ENCODE results near the gene STMP1.
"Not testable (repeated sequence)": the region's sequence is repeated elsewhere in the genome, so short reads cannot be mapped to it uniquely, and the experiment has no call there.

The STMP1 gene

GRCh38 chr7:135662373-135663114 is at the start of gene STMP1:
STMP1 (plus strand) TSS chr7:135662514.
- Histone ChIP-seq H3K4me1 (ENCODE audit: control insufficient read depth, insufficient read depth, low read length) (no peaks in the 10 kb centered on the region), H3K36me3 (ENCODE audit: control insufficient read depth, insufficient read depth, low read length) (no peaks in the 10 kb centered on the region), H3K27me3 (ENCODE audit: control insufficient read depth, insufficient read depth, low read length) (no peaks in the 10 kb centered on the region), H3K4me3 (ENCODE audit: low read depth, low read length) (peak within 1 kb of the TSS; percentile 70), H3K9ac (ENCODE audit: low read depth, low read length) (peak within 1 kb of the TSS; percentile 94), H3K9me3 (ENCODE audit: control insufficient read depth, insufficient read depth, low read length) (no peaks in the 10 kb centered on the region)

- Histone ChIP-seq H3K4me1 (ENCODE audit: control insufficient read depth, insufficient read depth, low read length) (no peaks in the 10 kb centered on the region), H3K9ac (ENCODE audit: low read depth, low read length) (no peak overlapping the region), H3K4me3 (ENCODE audit: low read depth, low read length) (no peak overlapping the region), H3K27me3 (ENCODE audit: control insufficient read depth, insufficient read depth, low read length) (no peaks in the 10 kb centered on the region), H3K9me3 (ENCODE audit: control insufficient read depth, insufficient read depth, low read length) (no peaks in the 10 kb centered on the region), H3K36me3 (ENCODE audit: control insufficient read depth, insufficient read depth, low read length) (peaks cover 18% of the 10 kb centered on the region)
These were observed 46.2 kb upstream of the STMP1 start for GRCh38 chr7:135616136-135616535.

GRCh38 chr7:135617781-135618180 is 44.5 kb upstream of the STMP1 start:
- Histone ChIP-seq H3K4me3 (ENCODE audit: low read depth, low read length) (no peak overlapping the region), H3K9ac (ENCODE audit: low read depth, low read length) (no peak overlapping the region), H3K9me3 (ENCODE audit: control insufficient read depth, insufficient read depth, low read length) (no peaks in the 10 kb centered on the region), H3K4me1 (ENCODE audit: control insufficient read depth, insufficient read depth, low read length) (no peaks in the 10 kb centered on the region), H3K27me3 (ENCODE audit: control insufficient read depth, insufficient read depth, low read length) (no peaks in the 10 kb centered on the region), H3K36me3 (ENCODE audit: control insufficient read depth, insufficient read depth, low read length) (peaks cover 19% of the 10 kb centered on the region)

GRCh38 chr7:135618510-135618909 is 43.8 kb upstream of the STMP1 start:
- no peaks in the 10 kb centered on the region for H3K27me3 ChIP-seq (ENCODE audit: control insufficient read depth, insufficient read depth, low read length)
- H3K36me3 ChIP-seq (ENCODE audit: control insufficient read depth, insufficient read depth, low read length), result peaks cover 24% of the 10 kb centered on the region
- H3K9me3 ChIP-seq (ENCODE audit: control insufficient read depth, insufficient read depth, low read length), result no peaks in the 10 kb centered on the region
- no peaks in the 10 kb centered on the region for H3K4me1 ChIP-seq (ENCODE audit: control insufficient read depth, insufficient read depth, low read length)
- H3K9ac ChIP-seq (ENCODE audit: low read depth, low read length), result no peak overlapping the region
- H3K4me3 ChIP-seq (ENCODE audit: low read depth, low read length), result no peak overlapping the region

GRCh38 chr7:135620447-135620846 is 41.9 kb upstream of the STMP1 start:
- H3K36me3 ChIP-seq (ENCODE audit: control insufficient read depth, insufficient read depth, low read length), result peaks cover 26% of the 10 kb centered on the region
- no peaks in the 10 kb centered on the region for H3K4me1 ChIP-seq (ENCODE audit: control insufficient read depth, insufficient read depth, low read length)
- H3K27me3 ChIP-seq (ENCODE audit: control insufficient read depth, insufficient read depth, low read length), result no peaks in the 10 kb centered on the region
- no peak overlapping the region for H3K9ac ChIP-seq (ENCODE audit: low read depth, low read length)
- no peaks in the 10 kb centered on the region for H3K9me3 ChIP-seq (ENCODE audit: control insufficient read depth, insufficient read depth, low read length)
- no peak overlapping the region for H3K4me3 ChIP-seq (ENCODE audit: low read depth, low read length)

GRCh38 chr7:135620980-135621850 is 41.1 kb upstream of the STMP1 start:
- H3K9me3 ChIP-seq (ENCODE audit: control insufficient read depth, insufficient read depth, low read length), result no peaks in the 10 kb centered on the region
- H3K9ac ChIP-seq (ENCODE audit: low read depth, low read length), result no peak overlapping the region

GRCh38 chr7:135634191-135634878 is 28.0 kb upstream of the STMP1 start:
- Histone ChIP-seq H3K27me3 (ENCODE audit: control insufficient read depth, insufficient read depth, low read length) (no peaks in the 10 kb centered on the region), H3K36me3 (ENCODE audit: control insufficient read depth, insufficient read depth, low read length) (no peaks in the 10 kb centered on the region), H3K4me1 (ENCODE audit: control insufficient read depth, insufficient read depth, low read length) (no peaks in the 10 kb centered on the region), H3K9ac (ENCODE audit: low read depth, low read length) (no peak overlapping the region), H3K9me3 (ENCODE audit: control insufficient read depth, insufficient read depth, low read length) (no peaks in the 10 kb centered on the region), H3K4me3 (ENCODE audit: low read depth, low read length) (no peak overlapping the region)

More at GRCh38 chr7:135620980-135621850, 41.1 kb upstream of the STMP1 start:
- H3K4me1 ChIP-seq (ENCODE audit: control insufficient read depth, insufficient read depth, low read length), result no peaks in the 10 kb centered on the region
- peaks cover 33% of the 10 kb centered on the region for H3K36me3 ChIP-seq (ENCODE audit: control insufficient read depth, insufficient read depth, low read length)
- no peak overlapping the region for H3K4me3 ChIP-seq (ENCODE audit: low read depth, low read length)
- no peaks in the 10 kb centered on the region for H3K27me3 ChIP-seq (ENCODE audit: control insufficient read depth, insufficient read depth, low read length)

- not testable (repeated sequence) for H3K9me3 ChIP-seq (ENCODE audit: control insufficient read depth, insufficient read depth, low read length); H3K4me1 ChIP-seq (ENCODE audit: control insufficient read depth, insufficient read depth, low read length); H3K4me3 ChIP-seq (ENCODE audit: low read depth, low read length); H3K9ac ChIP-seq (ENCODE audit: low read depth, low read length); H3K27me3 ChIP-seq (ENCODE audit: control insufficient read depth, insufficient read depth, low read length); H3K36me3 ChIP-seq (ENCODE audit: control insufficient read depth, insufficient read depth, low read length)
These were observed 22.6 kb upstream of the STMP1 start for GRCh38 chr7:135639690-135640089.

- Histone ChIP-seq H3K9me3 (ENCODE audit: control insufficient read depth, insufficient read depth, low read length) (no peaks in the 10 kb centered on the region), H3K36me3 (ENCODE audit: control insufficient read depth, insufficient read depth, low read length) (peaks cover 8% of the 10 kb centered on the region), H3K4me1 (ENCODE audit: control insufficient read depth, insufficient read depth, low read length) (no peaks in the 10 kb centered on the region), H3K9ac (ENCODE audit: low read depth, low read length) (no peak overlapping the region), H3K27me3 (ENCODE audit: control insufficient read depth, insufficient read depth, low read length) (no peaks in the 10 kb centered on the region), H3K4me3 (ENCODE audit: low read depth, low read length) (no peak overlapping the region)
These were observed 18.2 kb upstream of the STMP1 start for GRCh38 chr7:135644154-135644553.

- Histone ChIP-seq H3K36me3 (ENCODE audit: control insufficient read depth, insufficient read depth, low read length) (peaks cover 8% of the 10 kb centered on the region), H3K27me3 (ENCODE audit: control insufficient read depth, insufficient read depth, low read length) (no peaks in the 10 kb centered on the region), H3K9ac (ENCODE audit: low read depth, low read length) (no peak overlapping the region), H3K9me3 (ENCODE audit: control insufficient read depth, insufficient read depth, low read length) (no peaks in the 10 kb centered on the region), H3K4me3 (ENCODE audit: low read depth, low read length) (no peak overlapping the region), H3K4me1 (ENCODE audit: control insufficient read depth, insufficient read depth, low read length) (no peaks in the 10 kb centered on the region)
These were observed 17.6 kb upstream of the STMP1 start for GRCh38 chr7:135644729-135645128.

- Histone ChIP-seq H3K4me3 (ENCODE audit: low read depth, low read length) (no peak overlapping the region), H3K9me3 (ENCODE audit: control insufficient read depth, insufficient read depth, low read length) (no peaks in the 10 kb centered on the region), H3K4me1 (ENCODE audit: control insufficient read depth, insufficient read depth, low read length) (no peaks in the 10 kb centered on the region), H3K27me3 (ENCODE audit: control insufficient read depth, insufficient read depth, low read length) (no peaks in the 10 kb centered on the region), H3K9ac (ENCODE audit: low read depth, low read length) (no peak overlapping the region), H3K36me3 (ENCODE audit: control insufficient read depth, insufficient read depth, low read length) (peaks cover 8% of the 10 kb centered on the region)
These were observed 16.9 kb upstream of the STMP1 start for GRCh38 chr7:135645296-135645904.
